GM19395 (cell line): Measurements from ENCODE around the gene MMP14.
"Not testable (repeated sequence)": the region's sequence is repeated elsewhere in the genome, so short reads cannot be mapped to it uniquely, and the experiment has no call there.

Source experiments
- ATAC-seq: cut with Tn5 transposase; IDR thresholded peaks from one replicate; pipeline ENCODE4 v1.9.1; 2021; ENCODE audit warnings: mild to moderate bottlenecking, moderate library complexity; ENCODE audit not compliant: unreplicated experiment

MMP14 gene

GRCh38 chr14:22854963-22855724, 18.8 kb downstream of the MMP14 start:
- ATAC-seq: no peak

DNA sequence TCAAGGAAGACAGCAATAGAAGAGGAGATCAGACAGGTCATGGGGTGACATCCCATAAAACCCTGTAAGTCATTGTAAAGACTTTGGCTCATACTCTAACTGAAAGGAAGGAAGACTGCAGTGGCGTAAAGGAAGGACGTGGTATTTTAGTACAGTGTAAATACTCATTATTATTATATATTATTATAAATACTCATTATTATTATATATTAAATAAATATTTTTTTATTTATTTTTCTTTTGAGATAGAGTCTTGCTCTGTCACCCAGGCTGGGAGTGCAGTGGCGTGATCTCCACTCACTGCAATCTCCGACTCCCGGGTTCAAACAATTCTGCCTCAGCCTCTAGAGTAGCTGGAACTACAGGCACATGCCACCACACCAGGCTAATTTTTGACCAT, 20.0 kb downstream of the MMP14 start:
- ATAC-seq: no peak

- ATAC-seq: not testable (repeated sequence)
Measured at GRCh38 chr14:22860377-22860776, 24.0 kb downstream of the MMP14 start.

- no peak for ATAC-seq
Measured at GRCh38 chr14:22861651-22862050, 25.3 kb downstream of the MMP14 start.

DNA sequence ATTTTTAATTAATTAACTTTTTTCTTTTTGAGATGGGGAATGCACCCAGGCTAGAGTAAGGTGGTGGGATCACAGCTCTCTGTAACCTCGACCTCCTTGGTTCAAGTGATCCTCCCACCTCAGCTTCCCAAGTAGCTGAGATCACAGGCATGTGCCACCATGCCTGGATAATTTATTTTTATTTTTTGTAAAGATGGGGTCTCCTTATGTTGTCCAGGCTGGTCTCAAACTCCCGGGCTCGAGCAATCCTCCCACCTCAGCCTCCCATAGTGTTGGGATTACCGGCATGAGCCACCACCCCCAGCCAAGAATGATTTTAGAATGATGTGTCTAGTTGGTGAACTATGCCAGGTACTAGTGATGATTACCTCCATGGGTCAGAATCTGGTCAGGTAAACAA, 28.6 kb downstream of the MMP14 start:
- no peak for ATAC-seq

DNA sequence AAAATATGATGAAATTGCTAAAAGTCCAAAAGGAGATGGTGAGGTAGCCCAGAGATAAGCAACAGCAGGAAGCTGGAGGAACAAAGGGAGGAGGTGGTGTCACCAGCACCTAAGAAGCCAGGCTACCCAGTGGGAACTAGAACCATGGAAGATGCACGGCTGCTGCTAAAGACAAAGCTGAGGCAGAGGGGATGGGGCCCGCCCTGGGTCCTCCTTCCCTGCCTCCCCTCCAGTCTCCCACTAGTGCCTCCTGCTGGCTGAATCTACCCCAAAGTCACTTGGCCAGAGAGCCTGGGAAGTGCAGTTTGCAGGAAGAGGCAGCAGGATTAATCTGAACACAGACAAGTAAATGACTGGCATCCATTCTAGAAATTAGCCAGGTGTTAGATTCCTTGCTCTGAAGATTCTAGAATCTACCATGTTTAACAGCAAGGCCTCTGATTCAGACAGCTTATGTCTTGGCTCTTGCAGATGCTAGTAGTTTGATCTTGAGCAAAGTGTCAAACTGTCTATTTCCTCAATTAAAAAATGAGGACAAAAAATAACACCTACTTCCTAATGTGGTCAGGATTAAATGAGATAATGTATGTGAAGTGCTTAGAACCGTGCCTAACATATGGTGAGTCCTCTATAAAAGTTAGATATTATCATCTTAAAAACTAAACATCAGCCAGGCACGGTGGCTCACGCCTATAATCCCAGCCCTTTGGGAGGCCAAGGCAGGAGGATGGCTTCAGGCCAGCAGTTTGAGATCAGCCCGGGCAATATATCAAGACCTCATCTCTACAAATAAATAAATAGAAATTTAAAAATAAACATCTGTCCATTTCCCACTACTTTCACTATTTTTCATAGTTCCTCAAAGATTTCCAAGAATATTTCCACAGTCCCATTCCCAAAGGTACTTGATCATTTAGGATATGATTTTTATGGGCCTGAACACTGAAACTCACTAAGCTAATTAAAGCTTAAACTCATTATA, 29.3 kb downstream of the MMP14 start:
- ATAC-seq: no peak

- ATAC-seq: no peak
Measured at GRCh38 chr14:22866874-22867273, 30.5 kb downstream of the MMP14 start.

DNA sequence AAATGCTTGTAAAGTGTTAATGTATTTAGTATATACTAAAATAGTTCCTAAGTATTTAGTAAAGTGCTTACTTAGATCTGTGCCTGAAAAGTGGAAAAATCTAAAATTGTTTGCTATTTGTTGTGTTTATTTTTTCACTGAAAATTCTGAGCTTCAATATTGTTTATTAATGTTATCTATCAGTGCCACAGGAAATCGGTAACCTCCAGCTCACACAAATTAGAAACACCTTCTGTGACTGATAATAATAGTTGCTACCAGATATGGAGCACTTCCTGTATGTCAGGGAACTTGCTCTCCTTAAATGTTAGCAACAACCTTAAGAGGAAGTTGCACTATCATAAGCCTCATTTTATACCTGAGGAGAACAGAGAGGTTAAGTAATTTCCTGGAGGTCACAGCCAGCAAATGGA, 34.4 kb downstream of the MMP14 start:
- peak; percentile 51 for ATAC-seq

GRCh38 chr14:22871224-22872032, 35.0 kb downstream of the MMP14 start, which contains the start of gene LRP10:
Gene LRP10, plus strand, starts transcription at chr14:22871740. Its CDS starts 564 bp downstream, at chr14:22872304.
- ATAC-seq: peak; percentile 82

- peak; percentile 13 for ATAC-seq
Measured at GRCh38 chr14:22872033-22872832, 35.8 kb downstream of the MMP14 start.

- ATAC-seq: no peak
Measured at GRCh38 chr14:22872833-22873520, 36.6 kb downstream of the MMP14 start.

DNA sequence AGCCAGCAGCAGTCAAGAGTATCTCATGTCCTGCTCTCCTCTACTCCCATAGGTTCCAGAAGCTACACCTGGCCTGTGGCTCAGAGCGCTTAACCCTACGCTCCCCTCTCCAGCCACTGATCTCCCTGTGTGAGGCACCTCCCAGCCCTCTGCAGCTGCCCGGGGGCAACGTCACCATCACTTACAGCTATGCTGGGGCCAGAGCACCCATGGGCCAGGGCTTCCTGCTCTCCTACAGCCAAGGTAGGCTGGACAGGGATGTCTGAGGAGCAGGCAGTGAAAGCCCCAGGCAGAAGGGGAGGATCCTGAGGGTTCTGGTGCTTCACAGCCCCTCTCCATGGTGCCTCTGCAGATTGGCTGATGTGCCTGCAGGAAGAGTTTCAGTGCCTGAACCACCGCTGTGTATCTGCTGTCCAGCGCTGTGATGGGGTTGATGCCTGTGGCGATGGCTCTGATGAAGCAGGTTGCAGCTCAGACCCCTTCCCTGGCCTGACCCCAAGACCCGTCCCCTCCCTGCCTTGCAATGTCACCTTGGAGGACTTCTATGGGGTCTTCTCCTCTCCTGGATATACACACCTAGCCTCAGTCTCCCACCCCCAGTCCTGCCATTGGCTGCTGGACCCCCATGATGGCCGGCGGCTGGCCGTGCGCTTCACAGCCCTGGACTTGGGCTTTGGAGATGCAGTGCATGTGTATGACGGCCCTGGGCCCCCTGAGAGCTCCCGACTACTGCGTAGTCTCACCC, 38.8 kb downstream of the MMP14 start:
- ATAC-seq: no peak

GRCh38 chr14:22875748-22876319, 39.4 kb downstream of the MMP14 start:
- ATAC-seq: no peak

GRCh38 chr14:22877000-22877501, 40.7 kb downstream of the MMP14 start:
- no peak for ATAC-seq

DNA sequence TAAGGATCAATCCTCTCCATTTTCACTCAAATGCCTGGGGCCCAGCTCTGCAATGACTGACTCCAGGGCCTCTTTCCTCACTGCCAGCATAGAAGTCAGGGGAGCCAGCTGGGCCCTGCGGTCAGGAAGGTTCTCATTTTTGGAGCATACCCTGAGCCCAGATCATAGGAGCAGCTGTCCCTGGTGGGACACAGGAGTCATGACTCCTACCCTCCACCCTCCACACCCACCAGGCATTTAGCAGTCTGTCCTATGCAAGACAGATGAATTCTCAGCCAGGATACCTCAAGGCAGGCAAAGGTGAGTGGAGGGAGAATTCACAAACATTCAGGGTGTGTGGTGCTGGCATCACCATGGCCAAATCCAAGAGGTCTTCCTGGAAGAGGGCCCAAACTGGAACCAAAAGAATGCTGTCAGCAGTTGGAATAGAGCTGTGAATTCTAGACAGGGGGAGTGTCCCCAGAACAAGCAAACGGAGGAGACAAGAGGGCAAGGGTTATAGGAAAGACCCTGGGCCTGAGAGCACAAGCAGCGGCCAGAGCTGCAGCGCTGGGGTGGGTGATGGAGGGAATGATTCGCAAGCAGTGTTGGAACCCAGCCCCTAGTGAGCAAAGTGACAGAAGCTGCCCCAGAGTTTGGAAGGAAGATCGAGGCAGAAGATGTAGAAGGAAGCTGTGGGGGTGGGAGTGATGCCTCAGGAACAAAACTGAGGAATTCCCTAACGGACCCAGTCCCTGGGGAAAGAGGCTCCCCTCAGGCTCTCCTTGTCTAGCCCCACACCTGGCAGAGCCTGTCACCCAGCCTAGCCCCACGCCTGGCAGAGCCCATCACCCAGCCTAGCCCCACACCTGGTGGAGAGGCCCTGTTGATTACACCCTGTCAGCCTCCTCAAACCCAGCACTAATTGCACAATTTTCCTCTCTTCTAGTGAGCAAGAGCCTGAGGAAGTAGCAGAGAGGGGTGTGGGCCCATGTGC, 42.2 kb downstream of the MMP14 start:
- ATAC-seq: no peak

- no peak for ATAC-seq
Measured at GRCh38 chr14:22882064-22882463, 45.7 kb downstream of the MMP14 start.

- no peak for ATAC-seq
Measured at GRCh38 chr14:22882529-22883172, 46.3 kb downstream of the MMP14 start.
